Epithelial cell of esophagus (primary cell): ENCODE measurements around the gene TUG1.

Experiments
- DNase-seq: peaks from one replicate; pipeline ENCODE4 v3.0.0; 2010; ENCODE audit warnings: low read depth
- H3K4me3 ChIP-seq: 2 replicates; pipeline ENCODE4 v1.5.1; 2011; ENCODE audit warnings: mild to moderate bottlenecking, low read length, control low read depth
- TF ChIP-seq, protein P1 (sequence below): IDR thresholded peaks from 2 replicates; pipeline ENCODE4 v1.5.1; 2011; ENCODE audit warnings: low read depth, mild to moderate bottlenecking, low read length, control low read depth, inconsistent platforms; ENCODE audit not compliant: insufficient read depth; ENCODE audit errors: missing control alignments

The TUG1 gene

GRCh38 chr22:30979932-30980331, 10.9 kb downstream of the TUG1 start:
- DNase-seq, result no peak
- no peak overlapping the region for H3K4me3 ChIP-seq
- TF ChIP-seq, protein P1, sequence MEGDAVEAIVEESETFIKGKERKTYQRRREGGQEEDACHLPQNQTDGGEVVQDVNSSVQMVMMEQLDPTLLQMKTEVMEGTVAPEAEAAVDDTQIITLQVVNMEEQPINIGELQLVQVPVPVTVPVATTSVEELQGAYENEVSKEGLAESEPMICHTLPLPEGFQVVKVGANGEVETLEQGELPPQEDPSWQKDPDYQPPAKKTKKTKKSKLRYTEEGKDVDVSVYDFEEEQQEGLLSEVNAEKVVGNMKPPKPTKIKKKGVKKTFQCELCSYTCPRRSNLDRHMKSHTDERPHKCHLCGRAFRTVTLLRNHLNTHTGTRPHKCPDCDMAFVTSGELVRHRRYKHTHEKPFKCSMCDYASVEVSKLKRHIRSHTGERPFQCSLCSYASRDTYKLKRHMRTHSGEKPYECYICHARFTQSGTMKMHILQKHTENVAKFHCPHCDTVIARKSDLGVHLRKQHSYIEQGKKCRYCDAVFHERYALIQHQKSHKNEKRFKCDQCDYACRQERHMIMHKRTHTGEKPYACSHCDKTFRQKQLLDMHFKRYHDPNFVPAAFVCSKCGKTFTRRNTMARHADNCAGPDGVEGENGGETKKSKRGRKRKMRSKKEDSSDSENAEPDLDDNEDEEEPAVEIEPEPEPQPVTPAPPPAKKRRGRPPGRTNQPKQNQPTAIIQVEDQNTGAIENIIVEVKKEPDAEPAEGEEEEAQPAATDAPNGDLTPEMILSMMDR, result no peak

- no peak for DNase-seq
- TF ChIP-seq, protein P1, result no peak
- no peak overlapping the region for H3K4me3 ChIP-seq
Observed at GRCh38 chr22:30982512-30982911, 13.4 kb downstream of the TUG1 start.

- no peak for DNase-seq
- no peak overlapping the region for H3K4me3 ChIP-seq
- TF ChIP-seq, protein P1, result no peak
Observed at GRCh38 chr22:30984317-30984716, 15.3 kb downstream of the TUG1 start.

DNA sequence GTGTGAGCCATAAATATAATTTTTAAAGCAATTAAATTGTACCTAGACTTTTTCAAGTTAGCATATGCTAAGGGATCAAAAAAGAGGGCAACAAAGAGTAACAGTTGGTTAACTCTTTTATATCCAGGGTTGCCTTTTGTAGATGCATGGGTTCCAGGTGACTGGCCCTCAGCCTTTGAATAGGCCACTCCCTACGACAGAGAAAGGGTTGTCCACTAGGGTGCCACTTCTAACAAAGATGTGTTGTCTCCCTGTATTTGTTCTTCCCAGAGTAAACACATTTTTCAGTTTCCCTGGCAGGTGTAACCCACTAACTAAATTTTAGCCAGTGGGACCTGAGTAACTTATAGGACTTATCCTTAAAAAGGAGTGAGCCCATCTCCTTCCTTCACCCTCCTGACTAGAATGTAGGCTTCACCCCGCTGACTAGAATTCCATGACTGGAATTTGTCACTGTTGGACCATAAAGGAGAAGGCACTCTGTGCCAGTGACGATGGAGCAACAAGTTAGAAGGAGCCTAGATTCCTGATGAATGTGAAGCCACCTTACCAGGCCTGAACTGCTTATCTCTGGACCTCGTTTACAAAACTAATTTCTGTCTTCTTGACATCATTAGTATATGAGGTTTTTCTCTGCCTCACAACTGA, 16.6 kb downstream of the TUG1 start:
- H3K4me3 ChIP-seq, result no peak overlapping the region
- DNase-seq, result no peak
- TF ChIP-seq, protein P1, result no peak

GRCh38 chr22:30989474-30989873, 20.4 kb downstream of the TUG1 start:
- DNase-seq, result no peak
- no peak overlapping the region for H3K4me3 ChIP-seq
- TF ChIP-seq, protein P1, result no peak

DNA sequence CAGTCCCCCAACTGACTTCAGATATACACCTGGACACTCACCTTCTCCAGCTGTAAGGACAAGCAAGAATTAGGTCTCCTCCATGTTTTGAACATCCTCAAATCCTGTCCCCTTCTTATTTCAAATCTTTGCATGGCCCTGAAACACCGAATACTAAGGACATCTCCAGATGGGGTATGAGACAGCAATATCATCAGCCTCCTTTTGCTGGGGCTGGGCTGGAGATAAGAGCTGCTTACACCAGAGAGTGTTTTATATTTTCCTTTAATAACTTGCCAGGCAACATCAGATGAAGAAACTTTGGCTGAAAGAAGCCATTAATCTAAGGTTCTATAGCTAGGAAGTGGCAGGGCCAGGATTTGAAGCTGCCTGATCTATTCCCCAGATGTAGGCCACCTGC, 21.6 kb downstream of the TUG1 start:
- H3K4me3 ChIP-seq, result no peak overlapping the region
- no peak for DNase-seq
- TF ChIP-seq, protein P1, result no peak

DNA sequence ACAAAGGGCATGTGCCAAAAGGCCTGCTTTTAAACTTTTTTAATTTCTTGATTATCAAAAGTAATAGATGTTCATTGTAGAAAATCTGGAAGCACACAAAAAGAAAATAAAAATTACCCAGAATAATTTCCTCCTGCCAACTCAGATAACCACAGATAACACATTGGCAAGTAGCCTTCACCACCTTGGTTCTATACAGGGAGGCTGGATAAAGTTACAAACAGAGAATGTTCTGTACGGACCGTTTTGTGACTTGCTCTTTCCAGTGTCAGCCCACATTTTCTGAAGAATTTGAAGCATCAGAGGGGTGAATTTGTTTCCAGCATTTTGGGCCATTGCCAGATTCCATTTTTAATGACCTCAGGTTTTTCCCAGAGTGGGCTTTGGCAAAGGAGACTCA, 23.5 kb downstream of the TUG1 start:
- DNase-seq, result no peak
- TF ChIP-seq, protein P1, result no peak

More for the DNA sequence above, 23.5 kb downstream of the TUG1 start:
- H3K4me3 ChIP-seq, result no peak overlapping the region
